ENCODE measurements around the gene RSU1.
"Not testable (repeated sequence)": the region's sequence is repeated elsewhere in the genome, so short reads cannot be mapped to it uniquely, and the experiment has no call there.

RSU1 gene

GRCh38 chr10:16777473-16778370 lies 39.5 kb downstream of the RSU1 start:
- no peak for DNase-seq

GRCh38 chr10:16776896-16777295 lies 40.3 kb downstream of the RSU1 start:
- no peak for DNase-seq

GRCh38 chr10:16773334-16773733 lies 43.9 kb downstream of the RSU1 start:
- no peak for DNase-seq

GRCh38 chr10:16770670-16771069 lies 46.6 kb downstream of the RSU1 start:
- DNase-seq = no peak

- no peak for DNase-seq
Observed at GRCh38 chr10:16770141-16770540, 47.1 kb downstream of the RSU1 start.

- no peak for DNase-seq
Observed at GRCh38 chr10:16769331-16769730, 47.9 kb downstream of the RSU1 start.

GRCh38 chr10:16768702-16769101 lies 48.5 kb downstream of the RSU1 start:
- DNase-seq = no peak

GRCh38 chr10:16765509-16766375 lies 51.5 kb downstream of the RSU1 start:
- no peak for DNase-seq

GRCh38 chr10:16761300-16761699 lies 55.9 kb downstream of the RSU1 start:
- DNase-seq = no peak

GRCh38 chr10:16756561-16757221 lies 60.5 kb downstream of the RSU1 start:
- DNase-seq = no peak

- no peak for DNase-seq
Observed at GRCh38 chr10:16754765-16755164, 62.5 kb downstream of the RSU1 start.

GRCh38 chr10:16752849-16753248 lies 64.4 kb downstream of the RSU1 start:
- DNase-seq = not testable (repeated sequence)

- DNase-seq = no peak
Observed at GRCh38 chr10:16752099-16752498, 65.1 kb downstream of the RSU1 start.

GRCh38 chr10:16751244-16751643 lies 66.0 kb downstream of the RSU1 start:
- DNase-seq = no peak

- no peak for DNase-seq
Observed at GRCh38 chr10:16750461-16750860, 66.8 kb downstream of the RSU1 start.

GRCh38 chr10:16748749-16749148 lies 68.5 kb downstream of the RSU1 start:
- DNase-seq = no peak

GRCh38 chr10:16746856-16747255 lies 70.4 kb downstream of the RSU1 start:
- no peak for DNase-seq

GRCh38 chr10:16745061-16745460 lies 72.2 kb downstream of the RSU1 start:
- no peak for DNase-seq

- no peak for DNase-seq
Observed at GRCh38 chr10:16742165-16742960, 74.9 kb downstream of the RSU1 start.

- no peak for DNase-seq
Observed at GRCh38 chr10:16741540-16741939, 75.7 kb downstream of the RSU1 start.

- DNase-seq = no peak
Observed at GRCh38 chr10:16737420-16737819, 79.8 kb downstream of the RSU1 start.

GRCh38 chr10:16735671-16736070 lies 81.6 kb downstream of the RSU1 start:
- no peak for DNase-seq

- no peak for DNase-seq
Observed at GRCh38 chr10:16732376-16732775, 84.8 kb downstream of the RSU1 start.
